AG10803 (cell line): ENCODE data around the gene TEX12.
"Not testable (repeated sequence)": the region's sequence is repeated elsewhere in the genome, so short reads cannot be mapped to it uniquely, and the experiment has no call there.

ENCODE experiments used
- DNase-seq: peaks from one replicate; pipeline ENCODE4 v3.0.0; 2010; ENCODE audit warnings: low read depth
- H3K4me3 ChIP-seq: 2 replicates; pipeline ENCODE4 v1.5.1; 2011; ENCODE audit warnings: mild to moderate bottlenecking, low read length, control low read depth
- TF ChIP-seq, protein P1 (sequence below): conservative IDR thresholded peaks from 2 replicates; pipeline ENCODE4 v1.5.1; 2011; ENCODE audit warnings: mild to moderate bottlenecking, low read length, control low read depth, inconsistent platforms

Gene TEX12

DNA sequence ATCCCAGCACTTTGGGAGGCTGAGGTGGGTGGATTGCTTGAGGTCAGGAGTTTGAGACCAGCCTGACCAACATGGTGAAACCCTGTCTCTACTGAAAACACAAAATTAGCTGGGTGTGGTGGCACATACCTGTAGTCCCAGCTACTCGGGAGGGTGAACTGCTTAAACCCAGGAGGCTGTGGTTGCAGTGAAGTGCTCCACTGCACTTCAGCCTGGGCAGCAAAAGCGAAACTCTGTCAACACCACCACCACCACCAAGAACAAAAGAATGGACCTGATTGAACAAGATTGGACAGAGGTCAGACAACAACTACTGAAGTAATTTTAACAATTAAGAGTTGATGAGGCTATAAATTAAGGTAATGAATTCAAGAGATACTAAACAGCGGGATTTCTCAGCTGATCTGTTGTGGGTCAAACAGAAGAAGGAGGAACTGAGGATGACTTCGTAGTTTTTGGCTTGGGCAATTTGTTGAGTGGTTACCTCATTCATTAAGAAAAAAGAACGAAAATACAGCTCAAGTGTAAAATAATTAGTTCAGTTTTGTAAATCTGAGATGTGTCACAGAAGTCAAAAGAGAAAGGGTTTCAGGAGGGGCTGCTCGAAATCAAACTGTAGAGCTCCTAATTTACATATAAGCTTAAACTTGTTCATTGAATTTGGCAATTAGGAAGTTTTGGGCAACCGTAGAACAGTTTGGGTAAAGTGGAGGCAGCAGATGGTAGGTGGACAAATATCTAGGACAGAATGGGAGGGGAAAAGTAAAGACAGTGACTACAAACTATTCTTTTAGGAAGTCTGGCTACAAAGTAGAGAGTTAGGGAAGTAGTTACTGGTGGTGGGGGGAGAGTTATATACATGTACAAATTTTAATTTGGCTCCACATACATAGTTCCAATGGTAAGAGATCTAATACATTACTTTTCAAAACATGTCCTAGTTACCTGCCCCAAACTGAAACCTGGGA, 7.8 kb upstream of the TEX12 start:
- DNase-seq, result no peak
- no peak overlapping the region for H3K4me3 ChIP-seq
- TF ChIP-seq, protein P1, sequence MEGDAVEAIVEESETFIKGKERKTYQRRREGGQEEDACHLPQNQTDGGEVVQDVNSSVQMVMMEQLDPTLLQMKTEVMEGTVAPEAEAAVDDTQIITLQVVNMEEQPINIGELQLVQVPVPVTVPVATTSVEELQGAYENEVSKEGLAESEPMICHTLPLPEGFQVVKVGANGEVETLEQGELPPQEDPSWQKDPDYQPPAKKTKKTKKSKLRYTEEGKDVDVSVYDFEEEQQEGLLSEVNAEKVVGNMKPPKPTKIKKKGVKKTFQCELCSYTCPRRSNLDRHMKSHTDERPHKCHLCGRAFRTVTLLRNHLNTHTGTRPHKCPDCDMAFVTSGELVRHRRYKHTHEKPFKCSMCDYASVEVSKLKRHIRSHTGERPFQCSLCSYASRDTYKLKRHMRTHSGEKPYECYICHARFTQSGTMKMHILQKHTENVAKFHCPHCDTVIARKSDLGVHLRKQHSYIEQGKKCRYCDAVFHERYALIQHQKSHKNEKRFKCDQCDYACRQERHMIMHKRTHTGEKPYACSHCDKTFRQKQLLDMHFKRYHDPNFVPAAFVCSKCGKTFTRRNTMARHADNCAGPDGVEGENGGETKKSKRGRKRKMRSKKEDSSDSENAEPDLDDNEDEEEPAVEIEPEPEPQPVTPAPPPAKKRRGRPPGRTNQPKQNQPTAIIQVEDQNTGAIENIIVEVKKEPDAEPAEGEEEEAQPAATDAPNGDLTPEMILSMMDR, result no peak

DNA sequence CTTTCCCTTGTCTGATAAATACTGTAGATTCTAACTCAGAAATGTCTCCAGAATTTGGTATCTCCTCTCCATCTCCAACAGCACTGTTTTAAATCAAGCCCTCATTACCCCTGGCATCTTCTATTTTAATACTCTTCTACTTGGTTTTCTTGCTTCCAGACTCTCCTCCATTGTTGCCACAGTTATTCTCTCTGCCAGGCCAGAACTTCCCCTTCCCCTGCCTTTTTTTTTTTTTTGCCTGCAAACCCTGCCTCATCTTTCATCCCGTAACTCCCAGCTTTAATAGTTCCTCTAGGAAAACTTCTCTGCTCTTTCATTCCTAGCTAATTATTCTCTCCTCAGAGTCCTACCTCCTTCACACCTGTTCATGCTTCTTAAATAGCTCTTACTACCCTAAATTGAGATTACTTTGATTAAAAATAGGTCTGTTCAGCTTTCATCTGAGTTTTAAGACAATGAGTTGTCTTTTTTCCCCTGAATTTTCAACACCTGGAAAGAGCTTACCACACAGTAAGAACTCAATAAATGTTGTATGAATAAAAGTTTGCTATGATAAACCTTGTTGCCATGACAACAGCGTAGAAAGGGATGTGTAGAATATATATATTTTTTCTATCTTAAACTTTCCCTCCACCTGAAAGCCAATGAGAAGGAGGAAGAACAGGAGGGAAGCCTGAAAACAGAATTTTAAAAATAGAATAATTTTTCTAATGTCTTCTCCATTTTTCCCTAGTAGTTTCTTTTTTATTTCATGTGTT, 6.9 kb upstream of the TEX12 start:
- TF ChIP-seq, protein P1, result no peak
- no peak overlapping the region for H3K4me3 ChIP-seq

DNA sequence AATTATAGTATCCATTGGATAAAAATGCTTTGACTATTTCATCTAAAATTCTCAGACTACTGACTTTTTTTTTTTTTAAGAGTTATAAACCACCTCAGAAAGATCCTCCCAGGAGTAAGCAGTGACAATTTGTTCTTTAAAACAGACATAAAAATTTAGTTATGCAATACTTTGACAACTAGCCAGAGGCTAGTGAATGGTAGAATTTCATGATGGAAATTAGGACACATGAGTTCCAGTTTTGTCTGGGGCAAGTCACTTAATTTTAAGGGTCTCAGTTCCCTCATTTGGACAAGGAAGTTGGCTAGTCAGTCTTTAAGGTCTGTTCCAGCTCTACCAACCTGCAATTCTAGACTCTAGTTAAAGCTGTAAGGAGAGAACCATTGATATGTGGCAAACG, 6.2 kb upstream of the TEX12 start:
- H3K4me3 ChIP-seq, result no peak overlapping the region
- TF ChIP-seq, protein P1, result no peak
- DNase-seq, result peak; percentile 40

More for the DNA sequence above, 6.9 kb upstream of the TEX12 start:
- DNase-seq, result no peak

DNA sequence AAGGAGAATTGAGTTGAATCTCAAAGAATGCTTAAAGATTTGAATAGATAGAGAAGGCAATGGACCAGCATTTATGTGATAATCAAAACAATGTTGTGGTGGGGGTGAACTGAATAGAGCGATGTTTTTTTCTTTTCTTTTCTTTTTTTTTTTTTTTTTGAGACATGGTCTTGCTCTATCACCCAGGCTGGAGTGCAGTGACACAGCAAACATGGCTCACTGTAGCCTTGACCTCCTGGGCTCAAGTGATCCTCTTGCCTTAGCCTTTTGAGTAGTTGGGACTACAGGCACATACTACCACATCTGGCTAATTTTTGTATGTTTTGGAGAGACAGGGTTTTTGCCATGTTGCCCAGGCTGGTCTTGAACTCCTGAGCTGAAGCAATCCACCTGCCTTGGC, 5.0 kb upstream of the TEX12 start:
- not testable (repeated sequence) for DNase-seq, H3K4me3 ChIP-seq

DNA sequence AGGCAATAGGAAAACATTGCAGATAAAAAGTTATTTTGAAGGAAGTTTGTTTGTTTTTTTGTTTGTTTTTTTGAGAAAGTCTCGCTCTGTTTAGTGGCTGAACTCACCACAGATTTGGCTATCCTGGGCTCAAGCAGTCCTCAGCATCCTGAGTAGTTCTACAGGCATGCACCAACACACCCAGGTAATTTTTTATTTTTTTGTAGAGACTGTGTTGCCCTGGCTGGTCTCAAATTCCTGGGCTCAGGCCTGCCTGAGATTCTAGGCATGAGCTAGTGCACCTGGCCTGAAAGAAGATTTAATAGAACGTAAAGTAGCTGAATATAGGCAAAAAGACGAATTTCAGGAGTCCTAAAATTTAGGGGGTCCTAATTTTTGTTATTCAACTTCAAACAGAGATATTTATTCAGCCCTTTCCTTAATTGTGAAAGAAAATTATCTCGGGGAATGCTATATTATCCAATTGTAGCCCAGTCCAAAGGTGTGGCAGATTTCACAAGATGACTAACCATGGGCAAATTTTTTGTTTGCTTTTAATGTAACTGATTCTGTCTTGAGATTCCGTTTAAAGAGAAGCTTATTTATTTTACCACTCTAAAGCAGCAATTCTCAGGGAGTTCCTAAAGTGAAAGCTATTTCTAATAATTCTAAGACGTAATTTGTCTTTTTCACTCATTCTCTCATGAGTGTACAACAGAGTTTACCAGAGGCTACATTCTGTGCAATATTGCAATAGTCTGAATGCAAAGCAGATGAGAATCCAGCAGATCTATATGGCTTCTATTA, 4.2 kb upstream of the TEX12 start:
- DNase-seq, result no peak
- no peak overlapping the region for H3K4me3 ChIP-seq

DNA sequence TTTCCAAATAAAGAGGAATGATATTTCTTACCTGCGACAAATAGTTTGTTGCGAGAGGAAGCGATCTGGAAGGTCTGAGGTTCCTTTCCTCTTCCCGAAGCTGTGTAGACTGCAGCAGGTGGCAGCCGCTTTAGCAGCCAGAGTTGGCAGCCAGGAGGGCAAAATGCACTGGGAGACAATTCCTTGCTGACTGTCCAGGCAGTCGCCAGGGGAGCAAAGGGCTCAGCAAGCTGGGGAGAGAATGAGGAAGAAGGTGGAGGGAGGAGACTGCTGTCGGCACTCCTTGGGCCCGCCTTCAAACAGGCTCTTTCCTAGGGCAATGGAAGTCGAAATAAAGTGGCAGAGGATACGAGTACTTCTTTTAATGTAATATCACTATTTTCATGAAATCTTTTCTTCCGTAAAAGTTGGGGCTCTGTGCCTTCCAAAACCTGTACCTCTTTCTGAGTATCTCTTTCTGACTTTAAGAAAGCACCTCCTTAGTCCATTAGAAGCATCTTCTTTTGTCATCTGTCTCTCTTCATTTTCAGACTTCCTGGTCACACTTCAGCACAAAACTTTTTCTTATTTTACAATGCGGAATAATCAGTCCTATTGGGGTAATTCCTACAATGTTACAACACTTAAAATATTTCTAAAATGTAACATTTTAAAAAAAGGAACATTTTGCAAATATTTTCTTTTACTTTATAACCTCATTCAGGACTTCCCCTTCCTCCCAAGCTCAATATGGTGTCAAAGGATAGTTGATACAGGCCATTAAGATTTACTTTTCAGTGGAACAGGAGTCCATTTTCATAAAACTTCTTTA, 3.1 kb upstream of the TEX12 start, which contains the start of gene IL18:
TSS of gene IL18 (minus strand) at position 220 of the 811 bp plus-strand sequence. CDS start 9,041 bp downstream, outside the sequence.
- TF ChIP-seq, protein P1, result no peak
- no peak within 1 kb of the TSS for H3K4me3 ChIP-seq
- no peak for DNase-seq

More for the DNA sequence above, 4.2 kb upstream of the TEX12 start:
- TF ChIP-seq, protein P1, result no peak
